GM20000 (cell line): ENCODE data around the gene CEP89.

Experiments
- DNase-seq: peaks from one replicate; pipeline ENCODE4 v3.0.0; 2012; ENCODE audit warnings: low spot score
- TF ChIP-seq, protein P1 (sequence below): IDR thresholded peaks from 2 replicates; pipeline ENCODE4 v1.5.1; 2012; ENCODE audit warnings: mild to moderate bottlenecking, control low read depth; ENCODE audit errors: extremely low read depth, missing control alignments

Gene CEP89

GRCh38 chr19:32877977-32878745 lies 93.6 kb downstream of the CEP89 start:
- DNase-seq = peak; percentile 1
- TF ChIP-seq, protein P1, sequence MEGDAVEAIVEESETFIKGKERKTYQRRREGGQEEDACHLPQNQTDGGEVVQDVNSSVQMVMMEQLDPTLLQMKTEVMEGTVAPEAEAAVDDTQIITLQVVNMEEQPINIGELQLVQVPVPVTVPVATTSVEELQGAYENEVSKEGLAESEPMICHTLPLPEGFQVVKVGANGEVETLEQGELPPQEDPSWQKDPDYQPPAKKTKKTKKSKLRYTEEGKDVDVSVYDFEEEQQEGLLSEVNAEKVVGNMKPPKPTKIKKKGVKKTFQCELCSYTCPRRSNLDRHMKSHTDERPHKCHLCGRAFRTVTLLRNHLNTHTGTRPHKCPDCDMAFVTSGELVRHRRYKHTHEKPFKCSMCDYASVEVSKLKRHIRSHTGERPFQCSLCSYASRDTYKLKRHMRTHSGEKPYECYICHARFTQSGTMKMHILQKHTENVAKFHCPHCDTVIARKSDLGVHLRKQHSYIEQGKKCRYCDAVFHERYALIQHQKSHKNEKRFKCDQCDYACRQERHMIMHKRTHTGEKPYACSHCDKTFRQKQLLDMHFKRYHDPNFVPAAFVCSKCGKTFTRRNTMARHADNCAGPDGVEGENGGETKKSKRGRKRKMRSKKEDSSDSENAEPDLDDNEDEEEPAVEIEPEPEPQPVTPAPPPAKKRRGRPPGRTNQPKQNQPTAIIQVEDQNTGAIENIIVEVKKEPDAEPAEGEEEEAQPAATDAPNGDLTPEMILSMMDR = no peak

DNA sequence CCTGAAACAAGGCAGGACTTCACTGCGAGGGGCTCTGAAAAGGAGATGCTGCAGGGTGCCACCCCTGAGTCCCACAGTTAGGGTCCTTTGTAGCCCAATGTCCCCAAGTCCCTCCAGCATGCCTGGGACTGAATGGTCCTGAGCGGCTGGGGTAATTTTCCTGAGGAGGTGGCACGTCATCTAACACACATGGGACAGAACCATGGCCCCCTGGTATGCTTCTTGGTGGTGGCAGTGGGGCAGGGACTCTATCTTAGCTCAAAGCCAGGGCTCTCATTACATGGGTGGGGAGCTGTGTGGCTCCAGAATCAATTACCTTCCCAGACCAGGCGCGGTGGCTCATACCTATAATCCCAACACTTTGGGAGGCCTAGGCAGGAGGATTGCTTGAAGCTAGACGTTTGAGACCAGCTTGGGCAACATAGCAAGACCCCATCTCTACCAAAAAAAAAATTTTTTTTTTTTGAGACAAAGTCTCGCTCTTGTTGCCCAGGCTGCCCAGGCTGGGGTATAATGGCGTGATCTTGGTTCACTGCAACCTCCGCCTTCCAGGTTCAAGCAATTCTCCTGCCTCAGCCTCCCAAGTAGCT lies 94.3 kb downstream of the CEP89 start:
- TF ChIP-seq, protein P1 = no peak
- DNase-seq = peak; percentile 1

DNA sequence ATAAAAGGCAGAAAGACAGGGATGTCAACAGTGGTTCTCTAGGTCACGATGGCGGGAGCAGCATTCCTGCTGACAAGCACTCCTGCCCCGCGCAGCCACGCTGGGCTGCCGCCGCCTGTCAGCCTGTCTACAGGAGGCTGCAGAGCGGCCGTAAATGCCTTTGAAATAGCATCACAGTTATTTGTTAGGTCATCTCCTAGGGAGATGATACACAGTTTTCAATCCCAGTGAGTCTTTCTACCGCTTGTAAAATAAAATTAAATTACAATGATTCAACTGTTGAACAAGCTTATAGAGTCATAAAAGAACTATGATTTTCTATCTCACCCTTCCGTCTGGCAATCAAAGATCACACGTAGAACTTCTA lies 94.9 kb downstream of the CEP89 start:
- no peak for DNase-seq
- TF ChIP-seq, protein P1 = no peak

DNA sequence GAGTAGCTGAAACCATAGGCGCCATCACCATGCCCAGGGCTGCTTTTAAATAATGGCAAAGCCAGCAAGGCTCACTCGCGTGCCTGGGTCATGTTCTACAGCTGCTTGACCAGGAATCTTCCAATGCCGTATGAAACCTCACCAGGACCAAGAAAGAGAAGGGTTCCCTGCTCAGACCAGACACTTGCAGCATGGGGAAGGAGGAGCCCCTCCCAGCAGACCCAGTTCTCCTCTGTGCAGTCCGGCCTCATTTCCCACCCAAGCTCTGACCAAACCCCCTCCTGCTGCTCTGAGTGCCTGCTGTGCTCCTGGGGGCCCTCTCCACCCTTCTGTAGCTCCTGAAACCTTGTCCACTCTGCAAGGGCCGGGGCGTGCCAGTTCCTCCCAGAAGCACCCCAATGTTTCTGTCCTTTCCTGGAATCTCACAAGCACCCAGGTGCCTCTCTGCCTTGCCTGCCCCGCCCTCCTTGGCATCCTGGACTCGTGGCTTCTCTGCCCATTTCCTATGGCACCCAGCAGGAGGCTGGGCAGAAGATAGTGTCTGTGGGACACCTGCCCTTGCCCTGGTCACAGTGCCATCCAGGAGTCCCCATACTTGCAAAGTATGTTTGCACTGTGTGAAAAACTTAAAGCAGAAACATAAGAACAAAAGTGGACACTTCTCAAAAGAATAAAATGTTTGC lies 95.4 kb downstream of the CEP89 start:
- TF ChIP-seq, protein P1 = no peak
- peak; percentile 1 for DNase-seq

DNA sequence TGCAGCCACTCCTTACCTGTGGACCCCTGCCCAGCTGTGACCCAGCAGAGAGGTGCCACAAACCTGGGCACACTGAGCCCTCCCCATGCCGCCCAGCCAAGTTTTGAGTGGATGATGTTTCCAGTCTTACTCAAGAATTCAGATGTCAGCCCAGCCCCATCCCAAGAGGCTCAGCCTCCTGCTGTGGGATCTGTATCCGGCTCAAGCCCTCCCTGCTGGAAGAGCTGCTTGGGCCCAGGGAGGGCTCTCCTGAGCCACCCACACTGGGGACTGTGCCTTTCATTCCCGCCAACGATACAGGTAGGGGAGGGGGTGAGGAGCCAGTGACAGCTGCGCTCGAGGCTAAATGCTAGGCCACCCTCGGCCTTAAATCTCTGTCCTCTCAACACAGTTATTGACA lies 96.3 kb downstream of the CEP89 start:
- no peak for DNase-seq
- TF ChIP-seq, protein P1 = no peak

GRCh38 chr19:32874605-32875004 lies 97.2 kb downstream of the CEP89 start:
- DNase-seq = no peak
- TF ChIP-seq, protein P1 = no peak

DNA sequence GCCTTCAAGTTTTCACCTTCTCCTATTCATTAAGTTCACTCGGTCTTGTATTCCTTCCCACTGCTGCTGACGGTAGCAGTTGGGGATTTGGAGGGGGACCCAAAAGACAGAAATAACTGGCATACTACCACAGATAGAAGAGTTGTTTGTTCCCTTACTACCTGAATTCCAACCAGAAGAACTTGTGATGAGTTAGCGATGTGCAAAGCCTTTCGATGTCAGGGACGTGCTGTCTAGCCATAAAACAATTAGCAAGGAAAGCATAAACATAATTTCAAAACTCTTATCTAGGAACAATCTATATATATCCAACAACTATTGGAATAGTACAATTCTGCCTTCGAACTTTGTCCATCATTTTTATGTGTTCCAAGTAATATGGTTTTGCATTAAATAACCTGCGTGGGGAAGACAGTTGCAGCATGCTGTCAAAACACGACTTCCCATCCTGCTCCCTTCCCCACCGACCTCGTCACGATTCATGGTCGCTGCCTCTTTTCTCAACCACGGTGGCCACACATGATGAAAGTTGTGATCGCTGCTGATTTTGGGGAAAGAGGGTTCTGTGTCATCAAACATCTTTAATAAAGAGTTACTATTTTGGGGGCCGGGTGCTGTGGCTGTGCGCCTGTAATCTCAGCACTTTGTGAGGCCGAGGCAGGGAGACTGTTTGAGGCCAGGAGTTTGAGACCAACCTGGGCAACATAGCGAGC lies 98.4 kb downstream of the CEP89 start:
- TF ChIP-seq, protein P1 = no peak
- no peak for DNase-seq
